GM19467 (cell line): Measurements from ENCODE around the gene IGF1R.

Experiments
- ATAC-seq: cut with Tn5 transposase; IDR thresholded peaks from one replicate; pipeline ENCODE4 v1.9.1; 2021; ENCODE audit warnings: mild to moderate bottlenecking, moderate library complexity; ENCODE audit not compliant: unreplicated experiment

Gene IGF1R

DNA sequence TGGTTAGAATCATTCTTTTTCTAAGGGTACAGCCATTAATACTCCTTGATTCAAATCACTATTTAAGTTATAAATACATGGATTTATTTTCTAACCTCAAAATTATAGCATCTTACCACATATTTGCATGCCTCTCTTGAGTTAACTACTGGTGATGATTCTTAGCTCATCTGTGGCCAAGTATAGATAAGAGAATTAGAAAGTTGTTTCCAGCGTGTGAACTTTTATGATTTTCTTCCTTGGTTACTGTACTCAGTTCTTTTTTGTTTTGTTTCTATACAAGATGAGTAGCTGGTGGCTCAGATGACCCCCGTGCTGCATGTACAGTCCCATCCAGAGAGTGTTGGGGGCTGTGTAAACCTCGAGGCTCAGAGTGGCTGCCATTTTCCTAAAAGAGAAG, 124.6 kb downstream of the IGF1R start:
- no peak for ATAC-seq

DNA sequence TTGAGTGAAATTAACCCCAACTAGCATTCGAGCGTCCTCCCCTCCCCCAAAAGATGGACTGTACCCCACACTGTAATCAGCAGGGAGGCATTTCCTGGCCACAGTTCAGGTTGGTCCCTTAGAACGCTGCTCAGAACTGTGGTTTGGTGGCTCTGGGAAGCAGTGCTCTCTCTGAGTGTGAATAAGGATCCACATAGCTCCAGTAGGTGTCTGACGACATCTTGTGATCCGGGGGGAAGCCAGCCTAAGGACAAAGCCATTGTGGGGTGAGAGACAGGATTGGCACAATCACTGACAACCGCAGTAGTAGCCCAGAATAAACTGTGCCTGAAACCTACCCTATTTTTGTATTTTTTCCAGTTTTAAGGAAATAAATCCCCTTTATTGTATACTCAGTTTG, 125.3 kb downstream of the IGF1R start:
- ATAC-seq: no peak

DNA sequence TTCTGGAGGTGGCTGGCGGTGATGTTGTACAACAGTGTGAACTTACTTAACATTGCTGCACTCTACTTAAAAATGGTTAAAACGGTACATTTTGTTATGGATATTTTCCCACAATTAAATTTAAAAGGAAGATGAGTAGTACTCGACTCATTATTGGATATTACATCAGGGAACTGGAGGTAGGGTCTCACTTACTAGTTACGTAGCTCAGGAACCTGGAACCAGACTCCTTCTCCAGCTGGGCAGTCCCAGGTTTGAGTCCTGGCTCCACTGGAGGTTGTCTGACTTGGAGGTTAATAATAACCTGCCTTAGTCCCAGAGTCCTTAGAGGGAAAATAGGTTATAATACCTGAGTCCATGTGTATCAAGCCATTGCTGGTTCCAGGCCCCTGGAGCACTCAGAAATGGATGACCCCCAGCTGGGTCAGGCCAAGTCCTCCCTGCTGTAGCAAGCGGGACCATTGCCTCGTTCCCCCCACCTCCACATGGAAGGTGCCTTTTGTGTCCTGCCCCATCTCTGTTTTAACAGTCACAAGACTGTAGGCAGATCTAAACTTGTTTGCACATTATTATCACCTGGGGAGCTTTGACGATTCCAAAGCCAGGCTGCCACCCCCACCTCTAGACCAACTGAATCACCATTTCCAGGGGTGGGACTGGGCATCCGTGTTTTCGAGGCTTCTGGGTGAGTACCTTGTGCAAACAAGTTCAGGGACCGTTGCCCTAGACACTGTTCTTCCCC, 126.6 kb downstream of the IGF1R start:
- ATAC-seq: no peak

DNA sequence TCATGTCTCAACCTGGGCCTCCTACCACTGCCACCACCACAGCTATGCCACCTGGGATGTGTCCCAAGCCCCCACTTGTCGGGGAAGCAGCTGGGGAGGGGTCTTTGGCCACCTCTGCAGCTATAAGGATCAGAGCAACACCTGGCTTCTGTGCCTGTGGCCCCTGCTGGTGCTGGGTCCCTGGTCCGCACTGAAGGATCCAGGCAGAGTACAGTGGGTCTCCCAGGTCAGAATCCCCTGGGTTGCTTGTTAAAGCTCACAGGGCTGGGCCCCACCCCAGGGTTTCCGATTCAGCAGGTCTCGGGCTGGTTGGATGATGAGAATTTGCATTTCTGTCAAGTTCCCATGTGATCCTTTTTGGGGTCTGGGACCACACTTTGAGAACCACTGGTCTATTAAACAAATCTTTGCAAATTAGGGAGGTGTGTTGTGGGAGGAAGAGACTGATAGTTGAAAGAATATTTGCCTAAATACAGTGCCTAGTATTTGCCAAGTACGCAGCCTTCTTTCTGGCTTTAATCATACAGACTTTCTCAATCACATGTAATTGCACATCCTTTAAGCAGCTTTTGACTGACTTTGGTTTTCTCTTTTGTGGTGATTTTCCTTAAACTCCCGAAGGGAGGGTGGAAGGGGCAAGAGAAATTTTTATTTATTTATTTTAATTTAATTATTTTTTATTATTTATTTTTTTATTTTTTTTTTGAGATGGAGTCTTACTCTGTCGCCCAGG, 127.3 kb downstream of the IGF1R start:
- ATAC-seq: no peak

DNA sequence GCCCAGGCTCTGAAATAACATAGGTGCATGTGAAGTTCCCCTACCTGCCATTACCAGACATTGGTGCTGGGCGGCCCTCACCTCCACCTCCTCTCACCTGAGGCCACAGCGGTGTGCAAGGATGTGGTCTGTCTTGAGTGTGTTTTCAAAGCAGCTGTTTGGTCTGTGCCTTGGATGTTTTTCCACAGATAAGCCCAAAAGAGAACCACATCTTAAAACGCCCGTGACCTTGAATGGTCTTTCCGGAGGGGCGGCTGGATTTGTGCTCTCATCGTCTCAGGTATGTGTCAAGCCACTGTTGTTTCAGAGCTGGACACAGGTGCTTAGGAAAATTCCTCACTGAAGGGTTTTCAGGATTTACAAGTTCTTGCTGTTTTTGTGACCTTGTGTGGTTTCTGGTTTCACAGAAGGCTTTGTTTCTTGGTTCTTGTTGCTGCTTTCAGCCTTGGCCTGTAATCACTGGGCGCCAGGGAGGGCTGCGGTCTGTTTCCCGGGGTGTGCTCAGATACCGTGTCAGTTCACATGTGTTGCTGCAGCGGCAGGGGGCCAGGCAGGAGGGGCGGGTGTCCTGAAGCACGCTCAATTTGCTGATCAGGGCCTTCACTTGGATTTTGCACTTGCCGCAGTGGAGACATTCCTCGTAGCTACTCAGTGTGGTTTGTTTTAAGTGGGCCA, 128.4 kb downstream of the IGF1R start:
- ATAC-seq: peak; percentile 53

DNA sequence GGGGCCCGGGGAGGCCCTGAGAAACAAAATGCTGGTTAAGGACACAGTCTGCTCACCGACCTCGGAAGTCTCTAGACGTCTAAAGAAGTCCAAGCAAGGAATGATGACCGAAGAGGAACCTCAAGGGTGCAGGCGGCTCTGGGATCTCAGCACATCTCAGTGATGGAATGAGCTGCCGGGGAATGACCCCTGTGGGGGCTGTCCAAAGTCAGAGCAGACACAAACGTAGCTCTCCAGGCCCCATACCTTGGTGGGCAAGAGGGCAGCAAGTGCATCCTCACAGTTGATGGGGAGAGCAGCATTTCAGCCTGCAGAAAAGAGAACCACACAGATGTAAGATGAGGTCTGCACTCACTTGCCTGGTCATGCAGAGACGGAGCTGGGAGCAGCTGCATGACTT, 129.1 kb downstream of the IGF1R start:
- no peak for ATAC-seq

DNA sequence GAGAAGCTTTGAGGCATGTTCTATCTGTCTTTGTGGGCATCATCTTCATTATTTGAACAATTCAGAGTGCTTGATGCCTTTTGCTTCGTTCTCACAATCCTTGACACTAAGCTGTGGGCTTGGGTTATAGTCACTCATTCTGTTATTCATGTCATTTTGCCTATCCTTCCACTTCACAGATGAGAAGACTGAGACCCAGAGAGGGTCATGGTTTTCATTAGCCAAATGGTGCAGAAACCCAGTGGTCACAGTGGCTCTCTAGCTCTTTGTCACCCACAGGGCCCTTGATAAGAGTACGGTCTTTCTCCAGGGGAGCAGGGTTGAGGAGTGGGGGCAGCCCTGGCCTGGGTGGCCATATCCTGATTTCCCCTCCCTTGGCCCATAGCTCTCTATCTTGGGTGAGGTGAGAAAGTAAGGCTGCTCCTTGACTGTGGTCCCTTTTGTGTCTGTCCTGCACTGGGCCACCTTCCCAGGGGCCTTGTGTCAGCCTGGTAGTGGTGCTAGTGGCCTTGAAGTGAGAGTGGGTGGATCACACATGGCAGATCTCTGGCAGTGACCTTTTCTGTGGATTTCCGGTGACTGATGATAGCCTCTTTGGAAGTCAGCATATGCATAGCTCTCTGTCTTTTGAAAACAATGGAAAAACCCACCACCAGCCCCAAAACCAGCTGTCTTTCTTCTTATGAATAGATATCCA, 130.1 kb downstream of the IGF1R start:
- ATAC-seq: no peak

DNA sequence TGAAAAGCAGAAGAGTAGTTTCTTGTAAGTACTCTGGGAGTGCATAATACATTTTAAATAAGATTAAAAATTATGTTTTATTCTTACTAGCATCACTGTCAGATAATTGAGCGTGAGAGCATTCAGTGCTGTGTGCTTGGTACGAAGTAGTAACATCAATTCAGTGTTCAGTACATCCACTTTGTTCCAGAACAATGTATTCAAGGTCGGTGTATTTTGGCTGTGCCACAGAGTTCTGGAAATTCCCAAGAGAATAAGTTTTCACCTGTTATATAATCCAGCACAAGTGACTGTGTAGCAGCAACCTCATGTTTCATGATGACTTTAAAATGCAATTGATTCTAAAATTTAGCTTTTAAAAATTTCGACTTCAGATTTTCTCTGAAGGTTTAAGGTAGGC, 130.6 kb downstream of the IGF1R start:
- no peak for ATAC-seq

DNA sequence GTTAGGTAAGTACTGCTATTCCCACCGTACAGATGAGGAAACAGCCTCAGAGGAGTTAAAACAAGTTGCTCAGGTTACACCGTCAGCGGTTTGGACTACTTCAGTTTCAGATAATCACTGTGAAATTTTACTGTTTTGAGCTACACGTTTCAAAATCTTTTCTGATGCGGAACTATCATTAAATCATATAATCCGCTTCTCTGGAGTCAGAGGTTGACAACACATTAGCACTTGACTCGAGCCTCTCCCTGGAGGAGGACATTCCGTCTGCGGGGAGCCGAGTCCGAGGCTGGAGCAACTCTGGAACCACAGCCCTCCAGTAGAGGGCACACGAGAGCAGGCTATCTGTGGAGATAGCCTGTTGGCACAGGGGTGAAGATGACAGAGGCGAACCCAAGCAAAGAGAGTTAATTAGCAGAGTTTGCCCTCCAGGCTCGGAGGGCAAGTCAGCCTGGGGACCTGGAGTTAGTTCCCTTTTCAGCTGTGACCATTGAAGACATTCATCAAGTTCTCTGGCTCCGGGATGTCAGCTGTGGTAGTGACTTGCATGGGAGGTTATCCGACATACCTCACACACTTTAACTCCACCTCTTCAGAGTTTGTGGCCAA, 131.2 kb downstream of the IGF1R start:
- no peak for ATAC-seq

DNA sequence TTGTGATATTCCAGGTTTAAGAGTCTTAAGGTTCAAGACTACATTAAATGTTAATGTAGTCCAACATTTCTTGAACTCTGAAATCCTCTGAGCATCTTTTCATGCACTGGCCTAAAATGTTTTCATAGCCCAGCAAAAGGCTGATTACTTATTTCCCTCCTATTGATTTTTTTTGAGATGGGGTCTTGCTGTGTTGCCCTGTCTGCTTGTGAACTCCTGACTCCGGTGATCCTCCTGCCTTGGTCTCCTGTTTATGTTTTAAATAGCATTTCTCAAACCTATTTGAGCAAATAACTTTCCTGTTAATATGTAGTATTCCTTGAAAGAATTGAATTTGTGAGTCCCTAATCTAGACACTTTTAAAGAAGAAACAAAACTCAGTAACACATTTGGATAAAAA, 133.5 kb downstream of the IGF1R start:
- ATAC-seq: no peak

DNA sequence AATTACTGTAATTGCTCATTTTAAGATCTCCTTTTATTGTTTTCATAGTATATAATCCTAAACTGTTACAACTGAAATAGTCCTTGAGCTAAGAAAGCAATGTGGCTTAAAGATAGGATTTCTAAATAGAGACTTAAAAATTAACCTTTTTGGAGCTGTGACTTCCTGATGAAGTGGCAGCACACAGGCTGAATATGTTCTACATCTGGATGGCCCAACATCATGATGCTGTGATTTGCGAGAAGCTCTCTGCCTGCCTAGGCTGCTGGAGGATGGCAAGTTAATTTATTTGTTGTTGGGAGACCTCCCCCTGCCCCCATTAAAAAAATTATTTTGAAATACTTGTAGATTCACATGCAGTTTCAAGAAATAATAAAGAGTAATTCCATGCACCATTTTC, 134.5 kb downstream of the IGF1R start:
- no peak for ATAC-seq

DNA sequence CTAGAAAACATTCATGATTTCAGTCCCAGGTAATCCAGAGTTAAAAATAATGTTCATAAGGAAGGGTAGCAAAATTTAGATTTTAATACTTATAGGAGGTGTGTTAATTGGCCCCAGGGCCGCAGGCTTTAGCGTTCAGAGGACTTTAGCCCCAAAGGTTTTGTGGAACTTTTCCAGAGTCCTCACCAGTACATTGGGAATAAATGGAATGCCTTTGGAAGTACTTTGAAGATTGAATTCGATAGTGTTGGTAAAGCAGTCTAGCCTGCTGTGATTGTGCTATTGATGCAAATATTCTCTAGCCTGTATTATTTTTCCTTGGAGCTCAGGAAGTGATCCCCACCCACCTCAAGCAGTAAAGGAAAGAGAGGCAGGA, 137.1 kb downstream of the IGF1R start:
- no peak for ATAC-seq

DNA sequence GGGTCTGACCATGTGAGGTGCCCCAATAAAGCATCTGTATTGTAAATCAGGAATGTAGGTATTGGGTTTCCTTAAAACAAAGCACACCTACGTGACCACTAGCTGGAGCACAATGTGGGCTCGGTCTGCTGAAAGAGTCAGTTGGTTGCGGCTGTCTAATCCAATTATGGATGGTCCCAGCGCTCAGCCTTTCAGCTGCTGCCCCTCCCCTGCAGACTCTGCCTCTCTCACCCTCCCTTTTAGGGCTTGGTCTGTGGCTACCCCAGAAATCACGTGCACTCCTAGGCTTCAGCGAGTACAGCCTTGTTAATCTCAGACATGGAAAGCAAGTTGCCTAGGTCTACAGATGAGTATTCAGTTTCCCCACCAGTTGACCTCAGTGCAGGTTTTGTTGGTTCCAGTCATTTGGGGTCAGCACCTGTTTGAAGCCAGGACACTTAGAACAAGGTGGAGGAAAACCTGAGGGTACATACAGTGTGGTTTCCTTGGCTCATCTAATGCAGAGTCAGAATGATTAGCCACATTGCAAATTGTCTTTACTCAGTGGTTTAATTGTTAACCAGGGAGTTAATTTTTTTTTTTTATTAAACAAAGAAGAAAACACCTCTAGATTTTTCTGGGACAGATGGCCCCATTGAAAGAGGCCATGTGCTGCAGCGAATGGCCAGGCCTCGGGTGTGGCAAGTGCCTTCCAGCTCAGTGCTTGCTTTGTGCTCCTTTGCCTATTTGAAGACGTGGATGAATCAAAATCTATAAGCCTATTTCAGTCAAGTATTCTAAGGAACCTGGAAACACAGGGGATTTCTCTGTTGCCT, 137.7 kb downstream of the IGF1R start:
- peak; percentile 87 for ATAC-seq

DNA sequence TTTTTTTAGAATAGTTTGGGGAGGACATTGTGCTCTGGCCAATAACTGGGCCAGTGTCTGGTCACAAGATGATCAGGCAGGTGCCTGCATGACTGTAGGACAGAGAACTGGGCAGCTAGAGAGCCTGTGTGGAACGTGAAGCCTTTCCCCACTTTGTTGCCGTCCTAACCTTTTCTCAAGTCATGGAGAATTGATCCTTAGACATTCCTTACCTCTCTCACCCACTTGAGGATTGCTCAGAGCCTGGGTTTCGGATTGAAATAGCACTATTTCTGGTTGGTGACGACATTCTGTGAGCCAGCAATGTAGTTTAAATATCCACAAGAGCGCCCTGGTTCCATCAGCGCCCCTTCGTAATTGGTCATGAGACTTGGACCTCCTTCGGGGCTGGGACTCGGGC, 138.4 kb downstream of the IGF1R start:
- ATAC-seq: peak; percentile 13

DNA sequence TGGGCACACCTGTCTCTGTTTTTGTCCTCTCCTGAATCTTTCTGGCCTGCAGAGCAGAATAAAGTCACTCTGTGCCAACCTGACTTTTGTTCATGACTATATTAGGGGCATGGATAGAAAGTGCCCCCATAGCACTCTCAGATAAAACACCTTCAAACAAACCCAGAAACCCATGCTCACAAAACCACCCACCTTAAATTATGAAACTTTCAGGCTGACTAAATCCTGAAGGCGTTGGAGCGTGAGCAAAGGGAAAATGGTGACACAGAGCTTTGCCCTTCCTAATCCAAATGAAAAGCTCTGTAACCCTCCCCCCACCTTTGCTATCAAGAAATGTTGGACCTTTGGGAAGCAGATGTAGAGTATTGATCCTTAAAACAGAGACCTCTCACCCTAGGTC, 138.9 kb downstream of the IGF1R start:
- no peak for ATAC-seq

DNA sequence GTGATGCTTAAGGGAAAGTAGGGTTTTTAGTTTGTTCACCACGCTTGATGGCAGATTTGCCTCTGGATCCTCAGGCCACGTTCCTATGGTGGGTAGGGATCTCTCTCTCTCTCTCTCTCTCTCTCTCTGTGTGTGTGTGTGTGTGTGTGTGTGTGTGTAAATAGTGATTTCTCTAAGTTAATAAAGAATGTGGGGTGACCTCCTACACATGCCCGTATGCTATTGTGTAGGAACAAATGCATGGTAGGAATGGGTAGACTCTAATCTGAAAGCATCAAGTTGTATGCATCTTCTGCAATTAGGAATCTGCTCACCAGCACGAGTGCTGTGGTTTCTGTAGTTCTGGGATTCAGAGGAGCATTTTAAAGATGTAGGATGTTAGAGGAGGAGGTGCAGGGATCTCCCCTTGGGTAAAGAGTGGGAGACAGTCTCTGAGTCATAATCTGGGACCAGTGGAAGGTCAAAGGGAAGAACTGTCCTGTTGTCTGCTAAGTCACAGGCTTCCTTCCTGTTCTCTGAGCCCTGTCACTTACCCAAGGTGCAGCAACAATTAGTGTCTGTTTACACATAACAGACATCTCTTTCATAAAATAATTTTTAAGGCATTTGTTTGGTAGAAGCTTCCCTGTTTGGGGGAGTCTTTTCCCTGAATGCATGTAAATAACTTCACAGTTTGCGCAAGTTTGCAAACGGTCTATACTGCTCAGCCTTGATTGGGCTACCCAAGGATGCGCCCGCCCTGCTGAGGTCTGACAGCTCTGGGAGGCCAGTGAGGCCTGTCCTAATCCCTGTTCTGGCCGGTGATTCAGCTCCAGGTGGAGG, 139.8 kb downstream of the IGF1R start:
- ATAC-seq: no peak

DNA sequence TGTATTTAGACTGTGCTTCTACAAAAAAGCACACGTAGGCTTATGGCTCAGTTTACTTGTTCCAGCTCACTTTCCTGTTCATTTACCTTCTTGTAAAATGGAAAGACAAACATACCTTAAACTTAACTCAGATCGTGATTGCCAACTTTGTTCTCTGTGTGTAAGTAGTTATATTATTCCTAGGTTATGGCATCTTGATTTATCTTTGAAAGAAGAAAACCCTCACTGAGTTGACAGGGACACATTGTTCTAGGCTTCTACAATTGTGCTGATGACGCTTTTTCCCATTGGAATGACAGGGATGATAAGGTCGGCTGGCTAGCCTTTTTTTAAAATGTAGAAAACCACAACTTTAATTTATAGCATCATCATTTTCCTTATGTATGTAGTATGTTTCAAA, 140.7 kb downstream of the IGF1R start:
- no peak for ATAC-seq

DNA sequence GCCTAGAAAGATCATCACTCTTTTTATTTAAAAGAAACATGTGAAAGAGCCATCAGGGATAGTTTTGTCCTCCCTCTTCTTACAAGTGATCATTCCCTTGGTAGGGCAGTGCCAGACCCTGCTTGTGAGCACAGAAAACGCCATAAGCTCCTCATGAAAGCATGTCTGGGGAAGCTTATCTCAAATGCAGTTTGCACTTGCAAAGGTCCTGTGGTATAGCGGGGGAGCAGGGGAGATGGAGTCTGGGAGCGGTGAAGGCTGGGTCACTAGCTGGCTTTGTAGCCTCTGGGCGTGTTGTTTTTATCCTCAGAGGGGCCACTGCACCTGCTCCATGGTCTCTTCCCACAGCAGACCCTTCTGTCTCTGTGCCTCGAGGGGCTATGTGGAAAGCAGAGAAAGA, 141.9 kb downstream of the IGF1R start:
- ATAC-seq: no peak

DNA sequence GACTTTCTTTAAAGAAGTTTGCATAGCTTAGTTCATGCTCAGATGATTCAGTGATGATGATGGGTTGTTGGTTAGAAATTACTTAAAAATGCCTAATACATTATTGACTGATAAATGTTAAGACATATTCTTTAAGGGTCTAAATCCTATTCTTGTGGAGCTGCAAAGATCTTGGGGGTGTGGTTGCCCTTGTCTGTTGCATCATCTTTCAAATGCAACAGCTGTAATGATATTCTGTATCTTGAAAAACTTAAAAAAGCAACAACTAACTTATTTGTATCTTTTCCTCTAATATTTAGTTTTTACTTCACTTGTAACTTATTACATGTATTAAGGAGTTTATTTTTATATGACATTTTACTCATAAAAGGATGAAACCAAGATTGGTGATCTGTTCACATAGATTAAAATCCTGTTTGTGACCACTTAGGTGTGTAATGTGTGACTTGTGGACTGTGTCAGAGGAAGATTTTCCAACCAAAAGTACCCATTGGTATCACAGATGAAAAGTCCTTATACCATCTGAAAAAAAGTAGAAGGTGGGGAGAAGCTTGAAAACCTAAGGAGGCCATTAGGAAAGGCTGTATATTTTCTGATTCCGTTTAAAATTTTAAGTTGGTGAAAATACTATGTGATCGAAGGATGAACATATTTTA, 142.8 kb downstream of the IGF1R start:
- no peak for ATAC-seq
